Activated CD4-positive, alpha-beta T cell treated with anti-CD3 and anti-CD28 coated beads, Interleukin-2, amount 50 U/mL, for 16 hours (primary cell): ENCODE results near the gene RB1.

Source experiments
- DNase-seq: peaks from one replicate; pipeline ENCODE4 v3.0.0-alpha.2; 2020

The RB1 gene

GRCh38 chr13:48500652-48501197 is 197.2 kb downstream of the RB1 start:
- peak; percentile 67 for DNase-seq

GRCh38 chr13:48501705-48502104 is 198.2 kb downstream of the RB1 start:
- no peak for DNase-seq

GRCh38 chr13:48502601-48503319 is 199.2 kb downstream of the RB1 start:
- no peak for DNase-seq

- DNase-seq, result peak; percentile 69
Measured at GRCh38 chr13:48504606-48505005, 201.1 kb downstream of the RB1 start.

DNA sequence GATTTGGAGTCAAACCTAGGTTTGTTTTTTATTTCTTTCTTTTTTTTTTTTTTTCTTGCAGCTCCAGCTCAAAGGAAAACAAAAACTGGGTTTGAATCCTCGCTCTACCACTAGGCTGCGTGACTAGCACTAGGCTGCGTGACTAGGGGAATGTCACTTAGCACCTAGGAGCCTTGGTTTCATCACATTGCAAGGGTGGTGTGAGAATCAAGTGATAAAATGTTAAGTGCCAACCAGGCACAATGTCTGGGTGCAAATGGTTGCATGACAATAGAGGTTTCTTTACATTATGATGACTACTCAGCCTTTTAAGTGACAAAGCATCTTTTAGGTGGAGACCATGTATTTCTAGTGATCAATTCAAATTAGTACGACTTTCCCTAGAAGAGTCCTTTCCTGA is 201.5 kb downstream of the RB1 start:
- peak; percentile 81 for DNase-seq

GRCh38 chr13:48505597-48506091 is 202.1 kb downstream of the RB1 start:
- peak; percentile 93 for DNase-seq

DNA sequence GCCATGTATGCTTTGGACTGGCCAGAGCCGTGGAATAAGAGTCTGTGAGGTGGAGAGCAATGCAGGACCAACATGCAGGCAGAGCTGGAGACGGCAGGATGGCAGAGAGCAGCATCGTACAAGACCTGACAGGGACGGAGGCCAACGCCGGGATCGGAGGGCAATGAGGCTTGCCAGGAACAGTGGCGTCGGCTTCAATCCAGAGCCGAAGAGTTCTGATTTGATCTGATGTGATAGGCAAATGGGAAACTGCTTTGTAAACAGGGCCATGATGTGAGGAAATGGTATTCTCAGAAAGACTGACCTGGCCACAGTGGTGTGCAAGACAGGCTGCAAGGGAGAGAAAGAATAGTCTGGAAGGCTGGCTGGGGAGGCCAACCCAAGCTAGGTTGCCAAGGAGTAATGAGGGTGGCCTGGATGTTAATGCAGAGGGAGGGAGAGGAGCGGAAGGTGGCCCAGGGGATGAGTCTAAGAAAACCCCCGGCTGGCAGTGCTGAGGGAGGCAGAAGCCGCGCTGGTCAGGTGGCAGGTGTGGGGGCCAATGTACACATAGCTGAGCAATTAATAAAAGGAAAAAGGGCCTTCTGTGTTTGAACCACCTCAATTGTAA is 202.6 kb downstream of the RB1 start:
- no peak for DNase-seq

DNA sequence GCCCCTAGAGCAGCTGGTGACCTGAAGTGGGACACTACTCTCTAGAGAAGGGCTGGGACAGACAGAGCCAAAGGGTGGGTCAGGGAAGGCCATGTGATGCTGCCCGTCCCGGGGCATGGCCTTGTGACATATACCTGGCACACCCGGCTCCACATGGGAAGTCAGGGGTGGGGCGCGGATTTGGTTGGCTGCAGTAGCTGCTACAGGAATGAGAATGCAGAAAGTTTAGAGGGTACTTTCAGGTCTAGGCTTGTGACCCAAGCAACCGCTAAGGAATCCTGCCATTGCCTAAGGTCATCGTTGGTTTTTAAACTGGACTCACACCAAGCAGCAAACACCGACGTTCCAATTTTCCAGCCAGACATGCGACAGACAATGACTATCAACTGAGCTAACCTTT is 203.5 kb downstream of the RB1 start:
- no peak for DNase-seq

- no peak for DNase-seq
Measured at GRCh38 chr13:48508011-48508410, 204.5 kb downstream of the RB1 start.

GRCh38 chr13:48510698-48511097 is 207.1 kb downstream of the RB1 start:
- DNase-seq, result no peak

DNA sequence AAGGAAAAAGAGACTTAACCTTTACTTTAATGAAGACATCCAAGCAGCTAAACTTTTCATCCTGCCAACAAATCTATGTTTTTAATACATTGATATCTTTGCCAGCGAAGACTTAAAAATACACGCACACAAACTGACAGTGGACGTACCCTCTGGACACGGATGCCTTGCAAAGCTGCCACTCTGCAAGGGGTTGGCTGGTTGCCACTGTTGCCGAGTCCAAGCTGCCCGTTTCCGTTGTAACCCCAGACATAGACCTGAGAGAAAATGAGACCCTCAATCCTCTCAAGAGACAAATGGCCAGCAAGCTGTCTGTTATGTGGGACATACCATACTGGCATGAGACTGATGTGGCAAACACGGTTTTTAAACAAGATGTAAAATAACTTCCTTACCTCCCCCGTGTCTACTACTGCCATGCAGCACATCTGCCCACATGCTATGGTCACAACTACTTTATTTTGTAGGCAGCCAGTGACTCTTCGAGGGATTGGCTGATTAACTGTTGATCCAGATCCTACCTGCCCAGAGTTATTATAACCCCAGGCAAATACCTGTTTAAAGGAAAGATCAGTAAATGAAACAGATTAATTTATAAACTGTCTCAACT is 208.2 kb downstream of the RB1 start:
- DNase-seq, result no peak

GRCh38 chr13:48514793-48515192 is 211.2 kb downstream of the RB1 start:
- no peak for DNase-seq

DNA sequence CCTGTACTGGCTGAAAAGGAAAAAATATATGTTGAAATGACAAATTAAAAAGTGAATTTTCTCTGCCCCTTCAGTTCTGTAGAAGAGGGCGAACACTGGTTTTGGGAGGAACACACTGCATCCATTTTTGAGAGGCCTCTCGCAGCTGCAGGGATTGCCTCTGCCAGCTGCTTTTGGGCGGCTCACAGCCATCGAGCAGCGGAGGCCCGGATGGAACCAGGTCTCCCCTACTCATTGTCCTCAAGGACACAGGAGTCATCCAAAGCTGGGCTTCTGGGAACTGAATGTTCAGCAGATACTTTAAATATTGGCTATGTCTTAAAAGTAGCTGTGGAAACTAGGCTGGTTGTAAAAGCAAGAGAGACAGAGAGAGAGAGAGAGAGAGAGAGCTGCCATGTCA is 212.2 kb downstream of the RB1 start:
- DNase-seq, result no peak

GRCh38 chr13:48518083-48518482 is 214.5 kb downstream of the RB1 start:
- DNase-seq, result no peak

- peak; percentile 16 for DNase-seq
Measured at GRCh38 chr13:48526286-48526685, 222.7 kb downstream of the RB1 start.

DNA sequence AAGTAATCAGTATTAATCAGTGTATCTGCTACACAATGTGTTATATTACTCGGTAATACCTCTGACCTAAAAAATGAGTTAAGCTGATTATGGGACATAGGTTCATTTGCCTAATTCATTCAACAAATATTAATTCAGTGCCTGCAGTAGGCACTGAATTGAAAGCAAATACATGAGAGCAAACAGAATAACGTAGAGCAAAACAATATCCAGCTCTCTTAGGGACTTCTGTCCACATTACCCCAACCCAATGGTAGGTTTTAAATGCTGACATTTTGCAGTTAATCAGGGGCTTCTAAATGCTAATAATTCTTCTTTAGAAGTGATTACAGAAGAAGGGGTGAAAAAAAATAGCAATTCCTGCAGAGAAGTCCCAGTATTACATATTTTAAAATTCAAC is 224.4 kb downstream of the RB1 start:
- no peak for DNase-seq

DNA sequence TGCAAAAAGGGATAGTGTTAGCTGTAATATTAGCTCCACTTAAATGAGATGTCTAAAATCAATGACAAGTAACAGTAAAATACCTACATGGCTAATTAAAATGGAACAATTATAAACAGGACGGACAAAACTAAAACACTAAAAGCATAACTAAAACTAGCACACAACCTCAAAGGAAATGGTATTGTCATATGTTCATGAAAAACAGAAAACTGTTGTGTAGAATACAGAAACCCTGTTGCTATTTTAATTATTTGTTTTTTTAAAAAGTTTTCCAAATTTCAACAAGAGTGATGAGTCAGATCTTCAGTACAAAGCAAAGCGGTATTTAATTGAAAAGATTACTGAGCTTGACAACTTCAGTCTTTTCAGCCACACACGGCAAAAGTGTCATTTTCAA is 225.2 kb downstream of the RB1 start:
- peak; percentile 10 for DNase-seq

DNA sequence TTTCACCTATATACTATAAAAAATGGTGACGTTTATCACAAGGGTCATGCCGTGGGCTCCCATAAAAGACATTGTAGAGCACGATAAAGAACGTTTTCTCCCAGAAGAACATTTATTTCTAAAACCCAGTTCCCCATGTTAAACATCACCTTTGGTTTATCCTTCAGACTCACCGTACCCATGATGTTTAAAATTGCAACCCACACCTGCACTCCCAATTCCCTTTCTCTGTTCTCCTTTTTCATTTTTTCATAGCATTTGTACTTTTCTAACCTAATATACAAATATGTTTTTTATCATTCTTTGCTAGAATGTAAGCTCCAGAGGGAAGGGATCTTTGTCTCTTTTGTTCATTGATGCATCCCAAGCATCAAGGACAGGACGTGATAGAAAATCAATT is 227.3 kb downstream of the RB1 start:
- DNase-seq, result no peak
